ENCODE data around the gene NAPG.

GRCh38 chr18:10552226-10552625 lies 26.4 kb downstream of the NAPG start:
- no peak for TF ChIP-seq CTCF (IDR thresholded peaks at IDR 0.05)
- no peak for TF ChIP-seq ZFX (IDR thresholded peaks at IDR 0.05; ENCODE audit: borderline replicate concordance)
